Smooth muscle cell (in vitro differentiated cells): Measurements from ENCODE around the gene PTGDR2. TPM values are rescaled to one million over a fixed set of nuclear protein-coding genes. Genes with fewer than 3 reads are reported as not detected.

Source experiments
- DNase-seq: peaks from one replicate; lab custom pipeline; 2025; ENCODE audit not compliant: unreplicated experiment; lab: John Stamatoyannopoulos, UW
- H2AFZ ChIP-seq: fragments of 200-600 bp; sonication (generic); 2 replicates; pipeline ENCODE4 v1.6.0; 2016; ENCODE audit warnings: antibody characterized with exemption, low read depth, mild to moderate bottlenecking
- H3F3A ChIP-seq: fragments of 200-600 bp; sonication (generic); 2 replicates; pipeline ENCODE4 v1.6.0; 2017; ENCODE audit warnings: antibody characterized with exemption, low read depth
- H3K27ac ChIP-seq: fragments of 200-600 bp; sonication (generic); 2 replicates; pipeline ENCODE4 v1.5.1; 2016; ENCODE audit warnings: low read depth, mild to moderate bottlenecking
- H3K27me3 ChIP-seq: fragments of 200-600 bp; sonication (generic); 2 replicates; pipeline ENCODE4 v1.6.1; 2016; ENCODE audit warnings: low read depth, mild to moderate bottlenecking
- H3K36me3 ChIP-seq: fragments of 200-600 bp; sonication (generic); 2 replicates; pipeline ENCODE4 v1.5.1; 2016; ENCODE audit warnings: low read depth
- H3K4me1 ChIP-seq: fragments of 200-600 bp; sonication (generic); 2 replicates; pipeline ENCODE4 v1.5.1; 2016; ENCODE audit warnings: low read depth
- H3K4me2 ChIP-seq: fragments of 200-600 bp; sonication (generic); 2 replicates; pipeline ENCODE4 v1.6.0; 2016; ENCODE audit warnings: mild to moderate bottlenecking
- H3K4me3 ChIP-seq: fragments of 200-600 bp; sonication (generic); 2 replicates; pipeline ENCODE4 v1.5.1; 2016; ENCODE audit warnings: mild to moderate bottlenecking
- H3K79me2 ChIP-seq: fragments of 200-600 bp; sonication (generic); 2 replicates; pipeline ENCODE4 v1.6.0; 2016; ENCODE audit warnings: low read depth, mild to moderate bottlenecking
- H3K9ac ChIP-seq: fragments of 200-600 bp; sonication (generic); 2 replicates; pipeline ENCODE4 v1.6.0; 2016; ENCODE audit warnings: low read depth
- H3K9me3 ChIP-seq: fragments of 200-600 bp; sonication (generic); replicated peaks from 2 replicates; pipeline ENCODE4 v1.5.1; 2016; ENCODE audit warnings: low read depth
- H4K20me1 ChIP-seq: fragments of 200-600 bp; sonication (generic); 2 replicates; pipeline ENCODE4 v1.6.0; 2016; ENCODE audit warnings: low read depth
- WGBS: methylation state at CpG from one replicate; pipeline ENCODE4 v1.1.7; 2016; ENCODE audit warnings: low lambda C conversion rate; 5-methylcytosine and 5-hydroxymethylcytosine counted together
- polyA plus RNA-seq: library from polyadenylated mRNA; unstranded; fragments of >200 nt; fragmentation: Nextera tagmentation; extraction: Ambion mirVana; gene quantifications from 2 replicates; pipeline ENCODE4 v1.2.1, GENCODE V29; 2016
- total RNA-seq: library from RNA; depleted of rRNA; stranded (reverse); fragments of >200 nt; gene quantifications from 2 replicates; pipeline ENCODE4 v1.2.3, GENCODE V29; 2014
- TF ChIP-seq, protein P1 (sequence below): fragments of 200-600 bp; sonication (generic); IDR thresholded peaks from 2 replicates; pipeline ENCODE4 v1.5.1; 2017; ENCODE audit warnings: borderline replicate concordance, mild to moderate bottlenecking, antibody characterized with exemption; ENCODE audit not compliant: insufficient read depth, poor library complexity, severe bottlenecking

PTGDR2 gene
- total and polyA plus RNA-seq, 2 experiments from 2014 or later = 0.04 to 0.08 TPM

DNA sequence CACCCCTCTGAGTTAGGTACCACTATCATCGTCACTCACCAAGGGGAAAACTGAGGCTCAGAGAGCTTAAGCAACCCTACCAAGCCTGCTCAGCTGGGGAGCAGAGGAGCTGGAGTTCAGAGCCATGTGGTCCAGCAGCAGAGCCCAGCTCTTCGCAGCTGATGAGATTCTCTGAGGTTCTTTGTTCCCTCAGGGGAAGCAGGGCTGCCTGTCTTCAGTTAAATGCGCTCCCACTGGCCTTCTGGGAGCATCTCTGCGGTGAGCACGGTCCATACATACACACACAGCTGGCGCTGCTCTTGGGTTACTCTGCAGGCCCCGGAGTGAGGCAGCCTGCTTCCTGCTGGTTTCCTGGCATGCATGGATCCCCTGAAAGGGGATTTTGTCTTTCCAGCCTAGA, 5.2 kb upstream of the PTGDR2 start:
- 81% methylated on average over 7 of the region's 7 CpGs for WGBS
- Histone ChIP-seq H3K27me3 (no peaks in the 10 kb centered on the region), H3K36me3 (no peaks in the 10 kb centered on the region), H3K9ac (no peak overlapping the region), H3K4me1 (no peaks in the 10 kb centered on the region), H3K4me3 (no peak overlapping the region), H3K27ac (no peak overlapping the region), H3K4me2 (no peak overlapping the region), H2AFZ (no peak overlapping the region), H4K20me1 (no peaks in the 10 kb centered on the region), H3K9me3 (no peaks in the 10 kb centered on the region), H3F3A (no peaks in the 10 kb centered on the region), H3K79me2 (no peaks in the 10 kb centered on the region)
- TF ChIP-seq, protein P1, sequence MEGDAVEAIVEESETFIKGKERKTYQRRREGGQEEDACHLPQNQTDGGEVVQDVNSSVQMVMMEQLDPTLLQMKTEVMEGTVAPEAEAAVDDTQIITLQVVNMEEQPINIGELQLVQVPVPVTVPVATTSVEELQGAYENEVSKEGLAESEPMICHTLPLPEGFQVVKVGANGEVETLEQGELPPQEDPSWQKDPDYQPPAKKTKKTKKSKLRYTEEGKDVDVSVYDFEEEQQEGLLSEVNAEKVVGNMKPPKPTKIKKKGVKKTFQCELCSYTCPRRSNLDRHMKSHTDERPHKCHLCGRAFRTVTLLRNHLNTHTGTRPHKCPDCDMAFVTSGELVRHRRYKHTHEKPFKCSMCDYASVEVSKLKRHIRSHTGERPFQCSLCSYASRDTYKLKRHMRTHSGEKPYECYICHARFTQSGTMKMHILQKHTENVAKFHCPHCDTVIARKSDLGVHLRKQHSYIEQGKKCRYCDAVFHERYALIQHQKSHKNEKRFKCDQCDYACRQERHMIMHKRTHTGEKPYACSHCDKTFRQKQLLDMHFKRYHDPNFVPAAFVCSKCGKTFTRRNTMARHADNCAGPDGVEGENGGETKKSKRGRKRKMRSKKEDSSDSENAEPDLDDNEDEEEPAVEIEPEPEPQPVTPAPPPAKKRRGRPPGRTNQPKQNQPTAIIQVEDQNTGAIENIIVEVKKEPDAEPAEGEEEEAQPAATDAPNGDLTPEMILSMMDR = no peak
- no peak for DNase-seq

DNA sequence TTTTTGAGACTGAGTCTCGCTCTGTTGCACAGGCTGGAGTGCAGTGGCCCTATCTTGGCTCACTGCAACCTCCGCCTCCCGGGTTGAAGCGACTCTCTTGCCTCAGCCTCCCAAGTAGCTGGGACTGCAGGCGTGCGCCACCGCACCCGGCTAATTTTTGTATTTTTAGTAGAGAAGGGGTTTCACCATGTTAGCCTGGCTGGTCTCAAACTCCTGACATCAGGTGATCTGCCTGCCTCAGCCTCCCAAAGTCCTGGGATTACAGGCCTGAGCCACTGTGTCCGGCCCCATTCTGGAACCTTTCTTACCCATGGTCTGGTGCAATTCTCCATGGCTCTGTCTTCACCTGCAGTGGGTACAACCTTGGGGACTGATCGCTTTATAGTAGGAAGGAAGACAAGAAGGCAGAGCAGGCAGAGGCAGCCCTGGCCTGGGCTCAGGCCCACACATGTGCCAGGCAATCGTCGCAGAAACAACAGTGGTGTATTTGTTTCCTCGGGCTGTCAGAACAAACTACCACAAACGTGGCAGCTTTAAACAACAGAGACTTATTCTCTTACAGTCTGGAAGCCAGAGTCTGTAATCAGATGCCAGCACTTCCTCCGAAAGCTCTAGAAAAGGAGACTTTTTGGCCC, 4.0 kb upstream of the PTGDR2 start:
- Histone ChIP-seq H3K27me3 (no peaks in the 10 kb centered on the region), H3K27ac (no peak overlapping the region), H3K36me3 (no peaks in the 10 kb centered on the region), H3K4me1 (no peaks in the 10 kb centered on the region), H3K9ac (no peak overlapping the region), H4K20me1 (no peaks in the 10 kb centered on the region), H3K4me3 (no peak overlapping the region), H2AFZ (no peak overlapping the region), H3K79me2 (no peaks in the 10 kb centered on the region), H3K9me3 (no peaks in the 10 kb centered on the region), H3F3A (no peaks in the 10 kb centered on the region), H3K4me2 (no peak overlapping the region)
- no peak for DNase-seq
- WGBS = 86% methylated on average over 15 of the region's 15 CpGs
- TF ChIP-seq, protein P1 = no peak

- H3K4me2 ChIP-seq = no peak overlapping the region
- TF ChIP-seq, protein P1 = no peak
- no peaks in the 10 kb centered on the region for H3K9me3 ChIP-seq
- H3K79me2 ChIP-seq = no peaks in the 10 kb centered on the region
- H3K9ac ChIP-seq = no peak overlapping the region
- no peak overlapping the region for H2AFZ ChIP-seq
- no peak overlapping the region for H3K4me3 ChIP-seq
- DNase-seq = no peak
- no peak overlapping the region for H3K27ac ChIP-seq
- H3K27me3 ChIP-seq = no peaks in the 10 kb centered on the region
- no peaks in the 10 kb centered on the region for H3K36me3 ChIP-seq
- no peaks in the 10 kb centered on the region for H3F3A ChIP-seq
- WGBS = 74% methylated on average over 4 of the region's 4 CpGs
- no peaks in the 10 kb centered on the region for H3K4me1 ChIP-seq
- H4K20me1 ChIP-seq = no peaks in the 10 kb centered on the region
These were observed 3.1 kb upstream of the PTGDR2 start for GRCh38 chr11:60858731-60859464.
